A673 (cell line): ENCODE results near the gene SLF1. TPM values are rescaled to one million over a fixed set of nuclear protein-coding genes. Genes with fewer than 3 reads are reported as not detected.

Experiments used
- BruUV-seq: library from RNA; stranded (reverse); fragments of 400-500 nt; replicated peaks from 2 replicates; lab custom pipeline; 2021; lab: Mats Ljungman, UMichigan
- CTCF ChIA-PET: fragments of 300-600 bp; sonication (Branson Sonifier 250); formaldehyde crosslinking; loops from one replicate; lab custom pipeline; 2022; ENCODE audit warnings: antibody characterized with exemption; lab: Charles Lee
- POLR2A ChIA-PET: fragments of 300-600 bp; sonication (Branson Sonifier 250); formaldehyde crosslinking; loops from one replicate; lab custom pipeline; 2022; ENCODE audit warnings: antibody characterized with exemption; ENCODE audit not compliant: low non-redundant PET; lab: Charles Lee
- DNase-seq: peaks from one replicate; pipeline ENCODE4 v3.0.0-alpha.2; 2015; ENCODE audit warnings: low spot score
- H3K27ac ChIP-seq: fragments of 200-600 bp; sonication (generic); 2 replicates; pipeline ENCODE4 v1.5.1; 2016; ENCODE audit warnings: mixed run types, low read depth, mild to moderate bottlenecking, mixed read lengths, antibody characterized with exemption, low read length; ENCODE audit not compliant: poor library complexity, severe bottlenecking
- H3K27me3 ChIP-seq: fragments of 200-600 bp; sonication (generic); replicated peaks from 2 replicates; pipeline ENCODE4 v1.6.1; 2017; ENCODE audit warnings: mixed run types, low read depth, mild to moderate bottlenecking, mixed read lengths, antibody characterized with exemption, low read length; ENCODE audit not compliant: insufficient read depth, poor library complexity
- H3K36me3 ChIP-seq: fragments of 200-600 bp; sonication (generic); 2 replicates; pipeline ENCODE4 v1.6.1; 2016; ENCODE audit warnings: mixed run types, mild to moderate bottlenecking, mixed read lengths, antibody characterized with exemption, low read length; ENCODE audit not compliant: insufficient read depth, poor library complexity, severe bottlenecking
- H3K4me1 ChIP-seq: fragments of 200-600 bp; sonication (generic); 2 replicates; pipeline ENCODE4 v1.6.1; 2017; ENCODE audit warnings: mixed run types, mild to moderate bottlenecking, mixed read lengths, antibody characterized with exemption, low read length; ENCODE audit not compliant: insufficient read depth, poor library complexity, severe bottlenecking
- H3K4me3 ChIP-seq: fragments of 200-600 bp; sonication (generic); 2 replicates; pipeline ENCODE4 v1.5.1; 2016; ENCODE audit warnings: low read depth, mixed run types, mild to moderate bottlenecking, mixed read lengths, low read length; ENCODE audit not compliant: poor library complexity, severe bottlenecking
- H3K9me3 ChIP-seq: fragments of 200-600 bp; sonication (generic); 2 replicates; pipeline ENCODE4 v1.6.1; 2016; ENCODE audit warnings: mixed run types, low read depth, mild to moderate bottlenecking, mixed read lengths, antibody characterized with exemption, low read length; ENCODE audit not compliant: poor library complexity, severe bottlenecking
- CTCF ChIP-seq: fragments of 300-800, 200-600 bp; sonication (generic); conservative IDR thresholded peaks from 2 replicates; pipeline ENCODE4 v1.5.1; 2017; ENCODE audit warnings: low read depth, mild to moderate bottlenecking, antibody characterized with exemption, low read length, moderate library complexity, mixed read lengths
- EZH2 ChIP-seq: fragments of 200-600 bp; sonication (generic); IDR thresholded peaks from 2 replicates; pipeline ENCODE4 v1.6.1; 2017; ENCODE audit warnings: borderline replicate concordance, low read depth, mild to moderate bottlenecking, mixed read lengths, antibody characterized with exemption, low read length; ENCODE audit not compliant: poor library complexity, severe bottlenecking
- intact Hi-C: fragments of 100-400 bp; cut with micrococcal nuclease; formaldehyde crosslinking; loops from one replicate; pipeline ENCODE4 v1.10.0; 2022; ENCODE audit not compliant: unreplicated experiment
- total RNA-seq: library from RNA; stranded (reverse); gene quantifications from 2 replicates; pipeline ENCODE4 v1.2.3, GENCODE V29; 2021

The SLF1 gene
- total RNA-seq, 1 experiment from 2014 or later, result 21.6 TPM

DNA sequence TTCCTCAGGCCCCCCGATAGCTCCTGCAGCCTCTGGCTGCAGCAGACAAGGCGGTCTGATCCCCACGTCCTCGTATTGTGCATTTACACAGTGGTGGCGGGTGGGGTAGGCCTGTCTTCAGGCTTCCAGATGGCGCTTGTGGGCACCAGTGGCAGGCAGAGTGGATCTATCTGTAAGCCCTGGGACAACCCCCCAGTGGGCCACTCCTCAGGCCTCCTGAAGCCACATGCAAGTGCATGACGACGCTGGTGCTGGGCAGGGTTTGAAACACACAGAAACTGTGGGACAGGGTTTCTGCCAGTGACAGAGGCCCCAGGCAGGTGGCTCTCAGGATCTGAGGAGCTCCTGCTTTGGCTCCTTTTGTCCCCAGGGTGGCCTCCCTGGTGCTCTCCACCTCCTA is 42.0 kb downstream of the SLF1 start:
- Histone ChIP-seq H3K4me1 (no peaks in the 10 kb centered on the region), H3K27me3 (no peaks in the 10 kb centered on the region), H3K27ac (no peak overlapping the region), H3K9me3 (peaks cover 21% of the 10 kb centered on the region), H3K36me3 (peaks cover 24% of the 10 kb centered on the region), H3K4me3 (no peak overlapping the region)
- no peak for DNase-seq
- BruUV-seq, result no TSS peak
- CTCF ChIA-PET, result no interaction called here
- intact Hi-C loops, result no loop called here
- POLR2A ChIA-PET, result no interaction called here
- TF ChIP-seq CTCF, result no peak
- TF ChIP-seq EZH2, result no peak

DNA sequence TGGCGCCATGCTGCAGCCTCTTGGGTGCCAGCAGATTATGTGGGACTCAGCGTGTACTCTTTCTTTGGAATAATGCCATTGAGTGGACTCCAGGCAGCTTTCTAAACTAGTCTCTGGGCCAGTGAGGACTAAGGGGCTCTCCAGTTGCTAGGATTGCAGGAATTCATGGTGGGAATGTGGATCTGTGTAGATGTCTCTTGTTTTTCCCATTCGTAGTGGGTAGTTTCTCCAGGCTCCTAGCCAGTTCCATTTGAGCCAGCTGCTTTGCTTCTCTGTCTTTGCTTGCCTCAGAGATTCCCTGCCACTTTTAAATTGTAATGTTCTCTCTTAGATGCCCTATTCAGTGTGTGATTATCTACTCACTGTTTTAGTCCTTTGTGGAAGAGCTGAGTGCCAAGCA is 42.6 kb downstream of the SLF1 start:
- CTCF ChIA-PET, result no interaction called here
- no TSS peak for BruUV-seq

DNA sequence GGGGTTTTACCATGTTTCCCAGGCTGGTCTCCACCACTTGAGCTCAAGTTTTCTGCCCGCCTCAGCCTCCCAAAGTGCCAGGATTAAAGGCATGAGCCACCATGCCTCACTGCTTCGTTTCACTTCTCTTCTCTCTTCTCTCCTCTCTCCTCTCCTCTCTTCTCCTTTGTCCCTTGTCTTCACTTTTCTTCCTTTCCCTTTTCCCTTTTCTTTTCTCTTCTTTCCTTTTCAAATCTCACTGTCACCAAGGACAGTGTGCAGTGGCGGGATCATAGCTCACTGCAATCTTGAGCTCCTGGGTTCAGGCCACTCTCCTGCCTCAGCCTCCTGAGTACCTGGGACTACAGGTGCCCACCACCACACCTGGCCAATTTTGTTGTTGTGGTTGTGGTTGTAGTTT is 49.5 kb downstream of the SLF1 start:
- TF ChIP-seq EZH2, result no peak
- TF ChIP-seq CTCF, result no peak
- no peaks in the 10 kb centered on the region for H3K9me3 ChIP-seq
- H3K4me3 ChIP-seq, result no peak overlapping the region
- no peaks in the 10 kb centered on the region for H3K27me3 ChIP-seq
- CTCF ChIA-PET, result no interaction called here
- no peak for DNase-seq
- no TSS peak for BruUV-seq
- POLR2A ChIA-PET, result no interaction called here
- no peak overlapping the region for H3K27ac ChIP-seq
- no peaks in the 10 kb centered on the region for H3K4me1 ChIP-seq
- no peaks in the 10 kb centered on the region for H3K36me3 ChIP-seq
- intact Hi-C loops, result no loop called here

More for the DNA sequence above, 42.6 kb downstream of the SLF1 start:
- no peak for TF ChIP-seq CTCF
- TF ChIP-seq EZH2, result no peak
- H3K4me1 ChIP-seq, result no peaks in the 10 kb centered on the region
- intact Hi-C loops, result no loop called here
- H3K36me3 ChIP-seq, result peaks cover 19% of the 10 kb centered on the region
- DNase-seq, result no peak
- no peak overlapping the region for H3K4me3 ChIP-seq
- H3K9me3 ChIP-seq, result peaks cover 20% of the 10 kb centered on the region
- no peak overlapping the region for H3K27ac ChIP-seq
- no peaks in the 10 kb centered on the region for H3K27me3 ChIP-seq
- POLR2A ChIA-PET, result no interaction called here
